BE2C (cell line): Measurements from ENCODE around the gene B3GLCT.

Experiments
- DNase-seq: peaks from one replicate; pipeline ENCODE4 v3.0.0-alpha.2; 2020
- H3K27me3 ChIP-seq: fragments of 250-450 bp; sonication (Bioruptor Pico); 2 replicates; pipeline ENCODE4 v1.5.1; 2020; ENCODE audit warnings: mild to moderate bottlenecking
- H3K36me3 ChIP-seq: fragments of 250-450 bp; sonication (Bioruptor Pico); 2 replicates; pipeline ENCODE4 v1.5.1; 2020; ENCODE audit warnings: mild to moderate bottlenecking
- H3K4me1 ChIP-seq: fragments of 250-450 bp; sonication (Bioruptor Pico); 2 replicates; pipeline ENCODE4 v1.5.1; 2020
- H3K4me3 ChIP-seq: 2 replicates; pipeline ENCODE4 v1.5.1; 2011; ENCODE audit warnings: low read depth, low read length
- H3K9me3 ChIP-seq: fragments of 250-450 bp; sonication (Bioruptor Pico); 2 replicates; pipeline ENCODE4 v1.5.1; 2020
- CTCF ChIP-seq: IDR thresholded peaks from 2 replicates; pipeline ENCODE4 v1.5.1; 2012; ENCODE audit warnings: mild to moderate bottlenecking, low read depth, low read length

Gene B3GLCT

GRCh38 chr13:31282741-31283455 is 83.1 kb downstream of the B3GLCT start:
- DNase-seq: no peak
- Histone ChIP-seq H3K36me3 (no peaks in the 10 kb centered on the region), H3K4me3 (no peak overlapping the region), H3K9me3 (no peaks in the 10 kb centered on the region), H3K27me3 (no peaks in the 10 kb centered on the region), H3K4me1 (no peaks in the 10 kb centered on the region)
- no peak for TF ChIP-seq CTCF

GRCh38 chr13:31286930-31287329 is 87.2 kb downstream of the B3GLCT start:
- Histone ChIP-seq H3K4me3 (no peak overlapping the region), H3K9me3 (no peaks in the 10 kb centered on the region), H3K36me3 (no peaks in the 10 kb centered on the region), H3K27me3 (no peaks in the 10 kb centered on the region), H3K4me1 (no peaks in the 10 kb centered on the region)
- TF ChIP-seq CTCF: no peak
- DNase-seq: no peak

DNA sequence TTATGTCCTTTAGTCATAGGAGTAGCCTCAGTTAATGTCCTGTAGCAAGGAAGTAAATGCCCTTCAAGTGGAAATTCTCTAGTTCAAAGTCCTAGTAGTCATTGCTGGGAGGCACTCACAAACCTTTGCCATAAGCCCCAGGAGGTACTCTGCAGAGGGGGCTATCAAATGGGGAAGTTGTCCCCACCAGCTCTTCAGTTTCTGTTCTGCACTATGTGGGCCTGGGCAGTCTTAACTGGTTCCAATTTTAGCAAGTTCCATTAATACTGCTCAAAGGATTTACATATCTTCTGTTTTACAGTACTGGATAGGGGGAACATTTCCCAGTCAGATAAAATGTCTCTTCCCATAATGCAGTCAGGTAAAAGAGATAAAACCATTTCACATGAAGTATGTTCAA is 101.3 kb downstream of the B3GLCT start:
- TF ChIP-seq CTCF: no peak
- Histone ChIP-seq H3K27me3 (no peaks in the 10 kb centered on the region), H3K4me1 (no peaks in the 10 kb centered on the region), H3K36me3 (no peaks in the 10 kb centered on the region), H3K9me3 (no peaks in the 10 kb centered on the region), H3K4me3 (no peak overlapping the region)
- DNase-seq: no peak

- Histone ChIP-seq H3K9me3 (peaks cover 4% of the 10 kb centered on the region; the same call in 1 of the 2 replicates), H3K4me3 (no peak overlapping the region), H3K27me3 (no peaks in the 10 kb centered on the region), H3K4me1 (no peaks in the 10 kb centered on the region), H3K36me3 (no peaks in the 10 kb centered on the region)
- TF ChIP-seq CTCF: no peak
- no peak for DNase-seq
These were observed 110.6 kb downstream of the B3GLCT start for GRCh38 chr13:31310356-31310755.

GRCh38 chr13:31310786-31311185 is 111.0 kb downstream of the B3GLCT start:
- Histone ChIP-seq H3K36me3 (no peaks in the 10 kb centered on the region), H3K4me1 (no peaks in the 10 kb centered on the region), H3K27me3 (no peaks in the 10 kb centered on the region), H3K9me3 (peaks cover 7% of the 10 kb centered on the region), H3K4me3 (no peak overlapping the region)
- no peak for TF ChIP-seq CTCF
- no peak for DNase-seq

DNA sequence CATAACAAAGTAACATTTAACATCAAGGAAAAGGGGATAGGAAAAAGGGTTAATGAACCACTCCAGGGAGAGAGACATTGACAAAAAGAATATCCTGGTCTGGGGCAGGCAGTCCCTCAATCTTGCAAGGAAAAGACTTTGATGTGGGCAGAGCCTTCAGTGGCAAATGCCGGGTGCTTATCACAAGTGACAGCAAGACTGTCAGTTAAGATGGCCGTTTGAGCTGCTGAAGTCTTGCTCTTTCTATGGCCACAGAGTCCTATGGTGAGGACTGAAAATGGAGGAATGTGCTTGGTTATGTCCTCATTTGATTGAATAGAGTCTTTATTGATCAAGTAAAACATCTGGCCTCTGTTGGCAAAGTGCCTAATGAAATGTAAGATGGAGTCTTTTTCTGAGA is 112.1 kb downstream of the B3GLCT start:
- Histone ChIP-seq H3K4me1 (no peaks in the 10 kb centered on the region), H3K4me3 (no peak overlapping the region), H3K27me3 (no peaks in the 10 kb centered on the region), H3K36me3 (no peaks in the 10 kb centered on the region), H3K9me3 (peaks cover 10% of the 10 kb centered on the region)
- no peak for DNase-seq
- TF ChIP-seq CTCF: no peak
